A549 (cell line): ENCODE results near the gene SMTNL2. TPM values are rescaled to one million over a fixed set of nuclear protein-coding genes. Genes with fewer than 3 reads are reported as not detected.

Source experiments
- ATAC-seq, 2 experiments: fragments of 200-7000 bp in 1 of 2; fragments of >200 bp in 1 of 2; cut with Nextera tagmentation in 1 of 2; cut with Tn5 transposase in 1 of 2; 3 replicates each; pipeline versions ENCODE4 v1.8.0 to v1.9.1; 2018 to 2020; ENCODE audit warnings: mild to moderate bottlenecking in 1 of 2, moderate library complexity in 1 of 2
- CTCF ChIA-PET: fragments of 300-600 bp; sonication (Branson Sonifier 250); formaldehyde crosslinking; extraction: SDS; loops from one replicate; lab custom pipeline; 2021; ENCODE audit warnings: antibody characterized with exemption, inconsistent platforms; lab: Yijun Ruan, JAX
- POLR2A ChIA-PET: fragments of 350-600 bp; formaldehyde crosslinking; extraction: SDS; loops from one replicate; lab custom pipeline; 2021; ENCODE audit warnings: antibody characterized with exemption, inconsistent platforms; lab: Yijun Ruan, JAX
- DNase-seq, 2 experiments: peaks; one replicate each; pipeline versions ENCODE4 v3.0.0 to v3.0.0-alpha.2; 2011 to 2016; ENCODE audit warnings: low read depth in 1 of 2, low spot score in 1 of 2
- FAIRE-seq: peaks from 2 replicates; lab custom pipeline; 2011; peaks lifted over from hg19 to GRCh38; lab: Jason Lieb, UNC
- H3K27ac ChIP-seq, 2 experiments: fragments of >200 bp; sonication (Bioruptor Twin); formaldehyde crosslinking; 3 replicates each; pipeline ENCODE4 v1.5.1; 2016 to 2017
- H3K4me1 ChIP-seq: fragments of >200 bp; sonication (Bioruptor Twin); formaldehyde crosslinking; 3 replicates; pipeline ENCODE4 v1.6.1; 2016
- H3K4me2 ChIP-seq: fragments of >200 bp; sonication (Bioruptor Twin); formaldehyde crosslinking; 3 replicates; pipeline ENCODE4 v1.6.1; 2016
- H3K4me3 ChIP-seq: fragments of >200 bp; sonication (Bioruptor Twin); formaldehyde crosslinking; 3 replicates; pipeline ENCODE4 v1.5.1; 2016
- H3K9me3 ChIP-seq: fragments of >200 bp; sonication (Bioruptor Twin); formaldehyde crosslinking; 3 replicates; pipeline ENCODE4 v1.6.1; 2016
- CEBPB ChIP-seq, 2 experiments: fragments of >200 bp in 1 of 2; sonication (Bioruptor Twin) in 1 of 2; formaldehyde crosslinking in 1 of 2; IDR thresholded peaks; 2 replicates each; pipeline ENCODE4 v1.6.1; 2012 to 2016
- CHD2 ChIP-seq: fragments of 150-350 bp; IDR thresholded peaks from 2 replicates; pipeline ENCODE4 v1.6.1; 2014; ENCODE audit warnings: low read length; ENCODE audit not compliant: partially characterized antibody
- CTCF ChIP-seq: fragments of >200 bp; sonication (Bioruptor Twin); formaldehyde crosslinking; IDR thresholded peaks from 3 replicates; pipeline ENCODE4 v1.5.1; 2016
- FOSL2 ChIP-seq, 2 experiments: fragments of 450-650 bp in 1 of 2; fragments of >200 bp in 1 of 2; sonication (Bioruptor Twin) in 1 of 2; formaldehyde crosslinking; IDR thresholded peaks; 2 replicates each; pipeline versions ENCODE4 v1.5.0 to v1.6.1; 2016 to 2020; ENCODE audit warnings: mild to moderate bottlenecking in 1 of 2, moderate library complexity in 1 of 2
- GATA3 ChIP-seq: IDR thresholded peaks from 2 replicates; pipeline ENCODE4 v1.6.1; 2012; ENCODE audit warnings: borderline replicate concordance
- HOXA7 ChIP-seq: fragments of 250-450 bp; sonication (Bioruptor Pico); IDR thresholded peaks from 2 replicates; pipeline ENCODE4 v1.5.0; 2020; ENCODE audit warnings: mild to moderate bottlenecking, moderate library complexity
- JUN ChIP-seq, 2 experiments: fragments of >200 bp; sonication (Bioruptor Twin); formaldehyde crosslinking; IDR thresholded peaks; 2 replicates in 1 of 2; 3 replicates in 1 of 2; pipeline ENCODE4 v1.6.1; 2016 to 2017
- JUNB ChIP-seq: fragments of >200 bp; sonication (Bioruptor Twin); formaldehyde crosslinking; IDR thresholded peaks from 2 replicates; pipeline ENCODE4 v1.6.1; 2016
- KDM1A ChIP-seq: fragments of 200-600 bp; sonication (generic); IDR thresholded peaks from 2 replicates; pipeline ENCODE4 v1.6.1; 2016; ENCODE audit warnings: low read depth, mild to moderate bottlenecking
- KDM5A ChIP-seq: fragments of 200-600 bp; sonication (generic); IDR thresholded peaks from 2 replicates; pipeline ENCODE4 v1.6.1; 2016; ENCODE audit warnings: antibody characterized with exemption, mild to moderate bottlenecking
- MAFK ChIP-seq: fragments of 450-650 bp; IDR thresholded peaks from 2 replicates; pipeline ENCODE4 v1.6.1; 2014; ENCODE audit not compliant: partially characterized antibody
- MAZ ChIP-seq: fragments of 150-350 bp; IDR thresholded peaks from 2 replicates; pipeline ENCODE4 v1.6.1; 2014; ENCODE audit warnings: antibody characterized with exemption, low read depth, low read length, borderline replicate concordance
- NFE2L2 ChIP-seq: fragments of 150-350 bp; conservative IDR thresholded peaks from 2 replicates; pipeline ENCODE4 v1.6.1; 2014; ENCODE audit warnings: low read length
- NPAS2 ChIP-seq: fragments of 250-450 bp; sonication (Bioruptor Pico); IDR thresholded peaks from 2 replicates; pipeline ENCODE4 v1.8.0; 2022; ENCODE audit warnings: mild to moderate bottlenecking, moderate library complexity, borderline replicate concordance
- NR3C1 ChIP-seq: fragments of >200 bp; sonication (Bioruptor Twin); formaldehyde crosslinking; IDR thresholded peaks from 3 replicates; pipeline ENCODE4 v1.6.1; 2017
- RARB ChIP-seq: fragments of 250-450 bp; sonication (Bioruptor Pico); IDR thresholded peaks from 2 replicates; pipeline ENCODE4 v1.8.0; 2021; ENCODE audit warnings: mild to moderate bottlenecking, moderate library complexity
- RCOR1 ChIP-seq: fragments of 150-350 bp; IDR thresholded peaks from 2 replicates; pipeline ENCODE4 v1.6.1; 2014; ENCODE audit warnings: antibody characterized with exemption, low read length, low read depth
- SREBF2 ChIP-seq: fragments of 450-650 bp; IDR thresholded peaks from 2 replicates; pipeline ENCODE4 v1.6.1; 2014; ENCODE audit warnings: mild to moderate bottlenecking, moderate library complexity
- TP53 ChIP-seq: fragments of 250-450 bp; sonication (Bioruptor Pico); IDR thresholded peaks from 2 replicates; pipeline ENCODE4 v1.5.0; 2021; ENCODE audit warnings: mild to moderate bottlenecking, moderate library complexity
- WGBS: methylation state at CpG from one replicate; pipeline ENCODE4 v1.1.6; 2017; ENCODE audit errors: missing lambda C conversion rate; 5-methylcytosine and 5-hydroxymethylcytosine counted together
- polyA plus RNA-seq, 4 experiments: library from polyadenylated mRNA; depleted of rRNA in 3 of 4; stranded (reverse); fragments of >200 nt; fragmentation: RNase III in 1 of 4; extraction: RNeasy Plus Mini Kit Qiagen cat#74134 plus additional on column Dnase treatment in 1 of 4; gene quantifications; 2 replicates in 3 of 4; 3 replicates in 1 of 4; pipeline ENCODE4 v1.2.3, GENCODE V29; 2011 to 2017
- TF ChIP-seq, protein P1 (sequence below): fragments of 250-450 bp; sonication (Bioruptor Pico); IDR thresholded peaks from 2 replicates; pipeline ENCODE4 v1.5.0; 2020; ENCODE audit warnings: low read depth, mild to moderate bottlenecking, moderate library complexity
- TF ChIP-seq, protein P2 (sequence below): IDR thresholded peaks from 2 replicates; pipeline ENCODE4 v1.6.1; 2012
- TF ChIP-seq, protein P3 (sequence below): fragments of 450-650 bp; IDR thresholded peaks from 2 replicates; pipeline ENCODE4 v1.6.1; 2014; ENCODE audit warnings: antibody characterized with exemption
- TF ChIP-seq, protein P4 (sequence below): fragments of 150-350 bp; IDR thresholded peaks from 2 replicates; pipeline ENCODE4 v1.6.1; 2014; ENCODE audit warnings: low read depth, mild to moderate bottlenecking, low read length

Gene SMTNL2
- polyA plus RNA-seq, 2 of the 4 experiments (the other 2 are of a cell fraction), result 0.05 to 0.06 TPM

DNA sequence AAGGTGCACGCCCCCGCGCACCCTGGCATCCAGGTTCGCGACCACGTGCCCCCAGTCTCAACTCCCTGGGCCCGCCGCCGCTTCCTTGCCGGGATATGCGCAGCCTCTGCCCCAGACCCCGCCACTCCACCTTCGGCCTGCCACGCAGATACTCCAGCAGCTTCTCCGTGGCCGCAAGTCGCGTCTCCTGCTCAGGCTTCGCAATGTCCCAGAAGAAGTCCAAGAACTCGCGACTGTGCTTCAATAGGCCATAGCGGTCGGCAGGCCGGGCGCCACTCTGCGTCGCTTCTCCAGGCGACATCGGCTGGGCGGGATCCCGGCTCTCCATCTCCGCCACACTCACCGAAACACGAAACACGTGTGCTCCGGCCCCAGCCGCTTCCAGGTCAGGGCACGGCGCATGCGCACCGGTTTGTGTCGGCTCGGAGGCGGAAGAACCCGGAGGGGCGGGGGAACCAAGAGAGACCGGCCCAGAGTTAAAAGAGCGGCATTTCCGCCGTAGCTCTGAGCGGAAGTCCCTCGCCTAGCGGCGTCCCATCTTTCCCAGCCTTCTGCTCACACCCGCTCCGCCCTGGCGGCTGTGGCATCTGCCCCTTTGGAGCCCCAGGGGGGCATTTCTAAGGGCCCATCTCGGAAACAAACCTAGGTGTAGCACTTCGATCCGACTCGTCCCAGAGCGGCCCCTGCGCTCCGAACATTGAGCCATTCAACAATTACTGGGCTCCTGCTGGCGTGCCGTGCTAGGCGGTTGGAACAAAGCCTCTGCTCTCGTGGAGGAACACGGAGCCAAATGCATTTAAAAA is 29.1 kb upstream of the SMTNL2 start, which contains the start of gene MYBBP1A (continued):
- TF ChIP-seq CHD2 (no peak), KDM1A (peak; percentile 28; the same call in 1 of the 2 replicates), SREBF2 (no peak), GATA3 (peak; percentile 48; the same call in 1 of the 2 replicates), MAFK (no peak), HOXA7 (CRISPR knock-in tag) (no peak), CTCF (no peak), NFE2L2 (no peak)
- TF ChIP-seq, protein P1, sequence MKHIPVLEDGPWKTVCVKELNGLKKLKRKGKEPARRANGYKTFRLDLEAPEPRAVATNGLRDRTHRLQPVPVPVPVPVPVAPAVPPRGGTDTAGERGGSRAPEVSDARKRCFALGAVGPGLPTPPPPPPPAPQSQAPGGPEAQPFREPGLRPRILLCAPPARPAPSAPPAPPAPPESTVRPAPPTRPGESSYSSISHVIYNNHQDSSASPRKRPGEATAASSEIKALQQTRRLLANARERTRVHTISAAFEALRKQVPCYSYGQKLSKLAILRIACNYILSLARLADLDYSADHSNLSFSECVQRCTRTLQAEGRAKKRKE, result 0 out of 2 replicates have a peak, but pooled peaks have one; percentile 28
- TF ChIP-seq, all 56 proteins: peak for 16

- no peak for DNase-seq
- H3K4me1 ChIP-seq, result peaks cover 12% of the 10 kb centered on the region
- no peak for ATAC-seq
- H3K27ac ChIP-seq, result peak overlapping the region; percentile 84 to 89
- CTCF ChIA-PET, result interaction anchor here (0.8 to 5.9 kb wide), 6 partner anchors 11 to 333 kb away, joined by 3 to 78 read pairs (median 3); no protein-coding TSS in a partner anchor
- no peaks in the 10 kb centered on the region for H3K9me3 ChIP-seq
- WGBS, result 75% methylated on average over 17 of the region's 17 CpGs
- TF ChIP-seq KDM5A (no peak), NPAS2 (CRISPR knock-in tag) (no peak), FOSL2 (IDR thresholded peaks at IDR 0.05) (no peak), FOSL2 (CRISPR knock-in tag; IDR thresholded peaks at IDR 0.05) (no peak), JUNB (no peak), NR3C1 (no peak), TP53 (CRISPR knock-in tag) (no peak)
- TF ChIP-seq, protein P2, sequence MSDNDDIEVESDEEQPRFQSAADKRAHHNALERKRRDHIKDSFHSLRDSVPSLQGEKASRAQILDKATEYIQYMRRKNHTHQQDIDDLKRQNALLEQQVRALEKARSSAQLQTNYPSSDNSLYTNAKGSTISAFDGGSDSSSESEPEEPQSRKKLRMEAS, result no peak
- TF ChIP-seq, protein P3, sequence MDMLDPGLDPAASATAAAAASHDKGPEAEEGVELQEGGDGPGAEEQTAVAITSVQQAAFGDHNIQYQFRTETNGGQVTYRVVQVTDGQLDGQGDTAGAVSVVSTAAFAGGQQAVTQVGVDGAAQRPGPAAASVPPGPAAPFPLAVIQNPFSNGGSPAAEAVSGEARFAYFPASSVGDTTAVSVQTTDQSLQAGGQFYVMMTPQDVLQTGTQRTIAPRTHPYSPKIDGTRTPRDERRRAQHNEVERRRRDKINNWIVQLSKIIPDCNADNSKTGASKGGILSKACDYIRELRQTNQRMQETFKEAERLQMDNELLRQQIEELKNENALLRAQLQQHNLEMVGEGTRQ, result no peak
- POLR2A ChIA-PET, result interaction anchor here (1.0 to 2.3 kb wide), 7 partner anchors 11 to 57 kb away, joined by 3 to 13 read pairs (median 4); partner anchors contain the start of gene SPNS2
- peak overlapping the region; percentile 92 for H3K4me3 ChIP-seq
- H3K4me2 ChIP-seq, result peak overlapping the region; percentile 87
- no peak for FAIRE-seq
These were observed 28.2 kb upstream of the SMTNL2 start for GRCh38 chr17:4555873-4556759.

- ATAC-seq (no peak), FAIRE-seq (no peak), DNase-seq (no peak)
- H3K4me1 ChIP-seq, result peaks cover 12% of the 10 kb centered on the region
- no peak for TF ChIP-seq RARB (CRISPR knock-in tag)
- TF ChIP-seq MAZ, result no peak
- TF ChIP-seq CEBPB (IDR thresholded peaks at IDR 0.05), result no peak
- no peak for TF ChIP-seq JUN (IDR thresholded peaks at IDR 0.05)
- TF ChIP-seq RCOR1, result no peak
- TF ChIP-seq CHD2, result no peak
- TF ChIP-seq, protein P4, sequence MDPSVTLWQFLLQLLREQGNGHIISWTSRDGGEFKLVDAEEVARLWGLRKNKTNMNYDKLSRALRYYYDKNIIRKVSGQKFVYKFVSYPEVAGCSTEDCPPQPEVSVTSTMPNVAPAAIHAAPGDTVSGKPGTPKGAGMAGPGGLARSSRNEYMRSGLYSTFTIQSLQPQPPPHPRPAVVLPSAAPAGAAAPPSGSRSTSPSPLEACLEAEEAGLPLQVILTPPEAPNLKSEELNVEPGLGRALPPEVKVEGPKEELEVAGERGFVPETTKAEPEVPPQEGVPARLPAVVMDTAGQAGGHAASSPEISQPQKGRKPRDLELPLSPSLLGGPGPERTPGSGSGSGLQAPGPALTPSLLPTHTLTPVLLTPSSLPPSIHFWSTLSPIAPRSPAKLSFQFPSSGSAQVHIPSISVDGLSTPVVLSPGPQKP, result no peak
- H3K27ac ChIP-seq, result no peak overlapping the region
- H3K9me3 ChIP-seq, result no peaks in the 10 kb centered on the region
- H3K4me3 ChIP-seq, result no peak overlapping the region
- ChIA-PET POLR2A (no interaction called here), CTCF (interaction anchor here (0.6 to 5.9 kb wide), 7 partner anchors 10 to 324 kb away, joined by 3 to 78 read pairs (median 3); partner anchors contain the start of gene SMTNL2)
- 73% methylated on average over 4 of the region's 4 CpGs for WGBS
- H3K4me2 ChIP-seq, result no peak overlapping the region
These were observed 27.3 kb upstream of the SMTNL2 start for GRCh38 chr17:4556996-4557395.
